Right lobe of liver (tissue), 4 donors: ENCODE results near the gene PTPRT.

Experiments used
- CTCF ChIP-seq, 4 donors: fragments of 200-600 bp in 3 of 4; fragments of 450-650 bp in 1 of 4; IDR thresholded peaks; one replicate each; pipeline versions ENCODE4 v1.5.1 to v1.8.0; 2016 to 2022; ENCODE audit warnings: antibody characterized with exemption in 4 of 4, mild to moderate bottlenecking in 2 of 4
- POLR2A ChIP-seq: fragments of 450-650 bp; IDR thresholded peaks from one replicate; pipeline ENCODE4 v1.6.1; 2017; ENCODE audit warnings: antibody characterized with exemption, mild to moderate bottlenecking
- donor health status: DM: no; HTN: no; CAD: no.
- donor health status: DM: no; HTN: no; CAD: no.
- donor health status: DM: no; HTN: yes; CAD: no.

- TF ChIP-seq CTCF (IDR thresholded peaks at IDR 0.05), result no peak
- TF ChIP-seq POLR2A, result no peak
Observed at GRCh38 chr20:43102394-43102793, 87.3 kb downstream of the PTPRT start.
